GM12874 (cell line): Measurements from ENCODE around the gene USE1.

Experiments
- TF ChIP-seq, protein P1 (sequence below): IDR thresholded peaks from 2 replicates; pipeline ENCODE4 v1.5.1; 2011; ENCODE audit warnings: low read depth, mild to moderate bottlenecking, control low read depth, low read length, moderate library complexity; ENCODE audit not compliant: insufficient read depth

The USE1 gene

DNA sequence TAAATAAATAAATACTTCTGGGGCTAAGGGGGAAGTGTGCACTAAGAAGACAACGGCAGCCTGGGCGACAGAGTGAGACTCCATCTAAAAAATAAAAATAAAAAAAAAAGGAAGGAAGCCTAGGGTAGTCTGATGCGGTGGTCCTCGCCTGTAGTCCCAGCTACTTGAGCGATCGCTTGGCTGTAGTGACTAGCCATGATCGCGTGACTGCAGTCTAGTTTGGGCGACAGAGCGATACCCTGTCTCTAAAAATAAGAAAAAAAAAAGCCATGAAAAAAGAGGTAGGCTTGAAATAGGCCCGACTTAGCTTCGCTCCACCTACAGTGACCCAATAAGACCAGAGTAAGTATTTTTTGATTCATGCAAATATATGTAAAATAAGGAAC is 51.4 kb downstream of the USE1 start:
- TF ChIP-seq, protein P1, sequence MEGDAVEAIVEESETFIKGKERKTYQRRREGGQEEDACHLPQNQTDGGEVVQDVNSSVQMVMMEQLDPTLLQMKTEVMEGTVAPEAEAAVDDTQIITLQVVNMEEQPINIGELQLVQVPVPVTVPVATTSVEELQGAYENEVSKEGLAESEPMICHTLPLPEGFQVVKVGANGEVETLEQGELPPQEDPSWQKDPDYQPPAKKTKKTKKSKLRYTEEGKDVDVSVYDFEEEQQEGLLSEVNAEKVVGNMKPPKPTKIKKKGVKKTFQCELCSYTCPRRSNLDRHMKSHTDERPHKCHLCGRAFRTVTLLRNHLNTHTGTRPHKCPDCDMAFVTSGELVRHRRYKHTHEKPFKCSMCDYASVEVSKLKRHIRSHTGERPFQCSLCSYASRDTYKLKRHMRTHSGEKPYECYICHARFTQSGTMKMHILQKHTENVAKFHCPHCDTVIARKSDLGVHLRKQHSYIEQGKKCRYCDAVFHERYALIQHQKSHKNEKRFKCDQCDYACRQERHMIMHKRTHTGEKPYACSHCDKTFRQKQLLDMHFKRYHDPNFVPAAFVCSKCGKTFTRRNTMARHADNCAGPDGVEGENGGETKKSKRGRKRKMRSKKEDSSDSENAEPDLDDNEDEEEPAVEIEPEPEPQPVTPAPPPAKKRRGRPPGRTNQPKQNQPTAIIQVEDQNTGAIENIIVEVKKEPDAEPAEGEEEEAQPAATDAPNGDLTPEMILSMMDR = no peak

DNA sequence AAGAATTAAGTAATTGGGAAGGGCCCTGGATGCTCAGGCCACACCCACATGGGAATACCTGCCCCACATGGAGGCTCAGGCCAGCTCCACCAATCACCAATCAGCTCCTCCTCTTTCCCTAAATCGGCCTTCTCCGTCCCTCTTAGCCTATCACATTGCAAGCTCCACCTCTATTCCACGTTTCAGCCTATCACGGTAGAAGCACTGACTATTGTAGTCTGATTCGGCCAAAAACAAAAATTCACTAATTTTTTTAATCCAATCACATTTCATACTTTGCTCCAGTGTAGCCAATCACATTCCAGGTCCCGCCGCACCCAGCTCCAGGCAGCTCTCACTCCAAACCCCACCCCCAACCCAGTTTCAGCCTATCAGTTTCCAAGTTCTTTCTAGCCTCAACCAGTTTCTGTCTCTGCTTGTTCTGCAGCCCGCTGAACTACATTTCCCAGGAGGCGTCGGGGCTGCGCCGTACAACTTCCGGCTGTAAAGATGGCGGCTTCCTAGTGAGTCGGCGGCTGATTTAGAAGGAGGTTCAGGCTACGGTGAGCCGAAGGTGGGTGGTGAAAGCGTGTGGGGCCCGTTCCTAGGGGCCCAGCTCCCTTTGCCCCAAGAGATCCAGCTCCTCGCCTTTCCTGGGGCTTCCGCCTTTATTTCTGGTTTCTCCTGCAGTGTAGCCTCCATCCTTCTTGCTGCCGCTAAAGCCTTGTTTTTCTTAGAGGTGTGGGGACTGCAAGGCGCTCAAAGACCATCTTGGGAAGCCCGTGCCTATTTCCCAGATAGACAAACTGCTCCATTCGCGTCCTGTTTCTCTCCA is 52.0 kb downstream of the USE1 start, which contains the start of gene BABAM1:
Gene BABAM1 (plus strand): TSS at position 469 of the 814 bp plus-strand sequence. CDS start 1,364 bp downstream, outside the sequence.
- TF ChIP-seq, protein P1 = no peak

DNA sequence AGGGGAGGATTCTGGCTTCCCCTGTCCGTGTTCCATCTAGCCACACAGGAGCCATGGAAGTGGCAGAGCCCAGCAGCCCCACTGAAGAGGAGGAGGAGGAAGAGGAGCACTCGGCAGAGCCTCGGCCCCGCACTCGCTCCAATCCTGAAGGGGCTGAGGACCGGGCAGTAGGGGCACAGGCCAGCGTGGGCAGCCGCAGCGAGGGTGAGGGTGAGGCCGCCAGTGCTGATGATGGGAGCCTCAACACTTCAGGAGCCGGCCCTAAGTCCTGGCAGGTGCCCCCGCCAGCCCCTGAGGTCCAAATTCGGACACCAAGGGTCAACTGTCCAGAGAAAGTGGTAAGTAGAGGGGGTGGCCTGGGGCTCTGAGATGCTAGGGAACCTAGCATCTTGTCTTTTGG is 53.6 kb downstream of the USE1 start:
- TF ChIP-seq, protein P1 = no peak
